Neural progenitor cell (in vitro differentiated cells): ENCODE data around the gene DSE. TPM values are rescaled to one million over a fixed set of nuclear protein-coding genes. Genes with fewer than 3 reads are reported as not detected.

Experiments
- DNase-seq: peaks from one replicate; pipeline ENCODE4 v3.0.0-alpha.2; 2016; ENCODE audit warnings: low spot score
- H2AFZ ChIP-seq: fragments of 200-600 bp; sonication (generic); replicated peaks from 2 replicates; pipeline ENCODE4 v1.6.1; 2016; ENCODE audit warnings: antibody characterized with exemption
- H3F3A ChIP-seq: fragments of 200-600 bp; sonication (generic); 2 replicates; pipeline ENCODE4 v1.6.1; 2016; ENCODE audit warnings: antibody characterized with exemption, low read depth
- H3K27ac ChIP-seq: fragments of 200-600 bp; sonication (generic); 2 replicates; pipeline ENCODE4 v1.5.1; 2016; ENCODE audit warnings: mild to moderate bottlenecking
- H3K27me3 ChIP-seq: fragments of 200-600 bp; sonication (generic); 2 replicates; pipeline ENCODE4 v1.6.1; 2016; ENCODE audit warnings: mild to moderate bottlenecking, moderate library complexity
- H3K36me3 ChIP-seq: fragments of 200-600 bp; sonication (generic); 2 replicates; pipeline ENCODE4 v1.5.1; 2016
- H3K4me1 ChIP-seq: fragments of 200-600 bp; sonication (generic); 2 replicates; pipeline ENCODE4 v1.6.1; 2016; ENCODE audit warnings: mixed run types
- H3K4me2 ChIP-seq: fragments of 200-600 bp; sonication (generic); 2 replicates; pipeline ENCODE4 v1.6.1; 2016
- H3K4me3 ChIP-seq: fragments of 200-600 bp; sonication (generic); 2 replicates; pipeline ENCODE4 v1.5.1; 2016
- H3K79me2 ChIP-seq: fragments of 200-600 bp; sonication (generic); 2 replicates; pipeline ENCODE4 v1.6.1; 2016; ENCODE audit warnings: low read depth
- H3K9ac ChIP-seq: fragments of 200-600 bp; sonication (generic); 2 replicates; pipeline ENCODE4 v1.6.1; 2016
- H3K9me3 ChIP-seq: fragments of 200-600 bp; sonication (generic); 2 replicates; pipeline ENCODE4 v1.5.1; 2016; ENCODE audit warnings: low read depth
- H4K20me1 ChIP-seq: fragments of 200-600 bp; sonication (generic); 2 replicates; pipeline ENCODE4 v1.6.1; 2016; ENCODE audit warnings: low read depth
- H3K27ac Mint-ChIP-seq: 3 replicates; pipeline ENCODE4 v1.8.0; 2021; ENCODE audit warnings: mixed read lengths
- H3K27me3 Mint-ChIP-seq: 2 replicates; pipeline ENCODE4 v1.8.0; 2022; ENCODE audit warnings: low read depth, mild to moderate bottlenecking, inconsistent platforms, moderate library complexity, mixed read lengths; ENCODE audit not compliant: insufficient read depth
- H3K36me3 Mint-ChIP-seq: 3 replicates; pipeline ENCODE4 v1.8.0; 2021; ENCODE audit warnings: mixed read lengths
- H3K4me1 Mint-ChIP-seq: 3 replicates; pipeline ENCODE4 v1.8.0; 2021; ENCODE audit warnings: mixed read lengths
- H3K4me3 Mint-ChIP-seq: 3 replicates; pipeline ENCODE4 v1.8.0; 2021; ENCODE audit warnings: mild to moderate bottlenecking, moderate library complexity, mixed read lengths
- H3K9me3 Mint-ChIP-seq: 3 replicates; pipeline ENCODE4 v1.8.0; 2020; ENCODE audit warnings: mixed read lengths
- EZH2 ChIP-seq: fragments of 200-600 bp; sonication (generic); IDR thresholded peaks from 2 replicates; pipeline ENCODE4 v1.6.1; 2017; ENCODE audit warnings: antibody characterized with exemption, mild to moderate bottlenecking, moderate library complexity
- EZH2phosphoT487 ChIP-seq: fragments of 200-600 bp; sonication (generic); IDR thresholded peaks from 2 replicates; pipeline ENCODE4 v1.6.1; 2017; ENCODE audit warnings: antibody characterized with exemption
- total RNA-seq: library from RNA; depleted of rRNA; stranded (reverse); fragments of >200 nt; gene quantifications from 2 replicates; pipeline ENCODE4 v1.2.3, GENCODE V29; 2015; ENCODE audit warnings: low replicate concordance
- TF ChIP-seq, protein P1 (sequence below): fragments of 200-600 bp; sonication (generic); IDR thresholded peaks from 2 replicates; pipeline ENCODE4 v1.5.1; 2017; ENCODE audit warnings: antibody characterized with exemption, mild to moderate bottlenecking

DSE gene
- total RNA-seq, 1 donor from 2014 or later, result 43.7 TPM

DNA sequence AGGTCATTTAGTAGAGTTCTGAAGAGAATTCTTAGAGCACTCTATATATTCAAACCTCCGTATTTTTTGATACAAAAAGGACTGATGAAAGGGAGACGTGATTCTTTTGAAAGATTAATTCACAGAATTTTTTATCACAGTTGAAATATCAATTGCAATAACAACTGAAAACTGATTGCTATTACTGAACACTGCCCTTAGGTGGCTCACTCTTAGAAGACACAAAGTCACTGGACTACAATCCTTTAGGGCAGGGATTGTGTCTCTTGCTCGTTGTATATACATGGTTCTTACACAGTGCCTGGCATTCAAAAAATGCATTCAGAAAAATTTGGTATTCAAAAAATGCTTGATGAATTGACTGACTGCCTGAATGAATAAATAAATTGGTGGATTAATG, 73.3 kb downstream of the DSE start:
- no peaks in the 10 kb centered on the region for H3K36me3 Mint-ChIP-seq
- H3K4me3 Mint-ChIP-seq, result no peak overlapping the region
- no peak overlapping the region for H2AFZ ChIP-seq
- H3K4me1 ChIP-seq, result peaks cover 16% of the 10 kb centered on the region
- H3K9ac ChIP-seq, result no peak overlapping the region
- H3K9me3 Mint-ChIP-seq, result no peaks in the 10 kb centered on the region
- no peaks in the 10 kb centered on the region for H3F3A ChIP-seq
- H3K27ac Mint-ChIP-seq, result no peak overlapping the region
- no peak for TF ChIP-seq EZH2phosphoT487
- TF ChIP-seq, protein P1, sequence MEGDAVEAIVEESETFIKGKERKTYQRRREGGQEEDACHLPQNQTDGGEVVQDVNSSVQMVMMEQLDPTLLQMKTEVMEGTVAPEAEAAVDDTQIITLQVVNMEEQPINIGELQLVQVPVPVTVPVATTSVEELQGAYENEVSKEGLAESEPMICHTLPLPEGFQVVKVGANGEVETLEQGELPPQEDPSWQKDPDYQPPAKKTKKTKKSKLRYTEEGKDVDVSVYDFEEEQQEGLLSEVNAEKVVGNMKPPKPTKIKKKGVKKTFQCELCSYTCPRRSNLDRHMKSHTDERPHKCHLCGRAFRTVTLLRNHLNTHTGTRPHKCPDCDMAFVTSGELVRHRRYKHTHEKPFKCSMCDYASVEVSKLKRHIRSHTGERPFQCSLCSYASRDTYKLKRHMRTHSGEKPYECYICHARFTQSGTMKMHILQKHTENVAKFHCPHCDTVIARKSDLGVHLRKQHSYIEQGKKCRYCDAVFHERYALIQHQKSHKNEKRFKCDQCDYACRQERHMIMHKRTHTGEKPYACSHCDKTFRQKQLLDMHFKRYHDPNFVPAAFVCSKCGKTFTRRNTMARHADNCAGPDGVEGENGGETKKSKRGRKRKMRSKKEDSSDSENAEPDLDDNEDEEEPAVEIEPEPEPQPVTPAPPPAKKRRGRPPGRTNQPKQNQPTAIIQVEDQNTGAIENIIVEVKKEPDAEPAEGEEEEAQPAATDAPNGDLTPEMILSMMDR, result peak; percentile 59
- H3K36me3 ChIP-seq, result no peaks in the 10 kb centered on the region
- DNase-seq, result peak; percentile 24
- H3K4me1 Mint-ChIP-seq, result peaks cover 21% of the 10 kb centered on the region
- H3K27me3 Mint-ChIP-seq, result no peaks in the 10 kb centered on the region
- no peak overlapping the region for H3K4me3 ChIP-seq
- no peaks in the 10 kb centered on the region for H3K79me2 ChIP-seq
- H3K27ac ChIP-seq, result no peak overlapping the region
- H3K27me3 ChIP-seq, result no peaks in the 10 kb centered on the region
- H4K20me1 ChIP-seq, result no peaks in the 10 kb centered on the region
- H3K9me3 ChIP-seq, result no peaks in the 10 kb centered on the region
- H3K4me2 ChIP-seq, result no peak overlapping the region

DNA sequence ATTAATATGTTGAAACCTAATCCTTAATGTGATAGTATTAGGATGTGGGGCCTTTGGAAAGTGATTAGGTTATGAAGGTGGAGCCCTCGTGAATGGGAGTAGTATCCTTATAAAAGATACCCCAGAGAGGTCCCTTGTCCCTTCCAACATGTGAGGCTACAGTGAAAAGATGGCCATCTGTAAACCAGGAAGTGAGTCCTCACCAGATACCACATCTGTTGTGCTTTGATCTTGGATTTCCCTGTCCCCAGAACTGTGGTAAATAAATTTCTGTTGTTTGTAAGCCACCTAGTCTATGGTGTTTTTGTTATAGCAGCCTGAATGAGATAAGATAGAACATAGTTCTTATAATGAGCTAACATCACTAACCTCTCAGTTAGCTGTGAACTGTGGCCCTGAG, 73.8 kb downstream of the DSE start:
- no peaks in the 10 kb centered on the region for H3K9me3 ChIP-seq
- TF ChIP-seq EZH2phosphoT487 (no peak), EZH2 (no peak)
- TF ChIP-seq, protein P1, result no peak
- no peaks in the 10 kb centered on the region for H3K27me3 ChIP-seq
- no peak overlapping the region for H2AFZ ChIP-seq
- H3K36me3 Mint-ChIP-seq, result no peaks in the 10 kb centered on the region
- no peaks in the 10 kb centered on the region for H4K20me1 ChIP-seq
- H3K79me2 ChIP-seq, result no peaks in the 10 kb centered on the region
- H3K4me1 Mint-ChIP-seq, result peaks cover 16% of the 10 kb centered on the region
- no peak overlapping the region for H3K4me3 Mint-ChIP-seq
- no peaks in the 10 kb centered on the region for H3F3A ChIP-seq
- no peaks in the 10 kb centered on the region for H3K9me3 Mint-ChIP-seq
- H3K4me2 ChIP-seq, result no peak overlapping the region
- peaks cover 11% of the 10 kb centered on the region for H3K4me1 ChIP-seq
- no peaks in the 10 kb centered on the region for H3K36me3 ChIP-seq
- no peak overlapping the region for H3K27ac ChIP-seq
- H3K9ac ChIP-seq, result no peak overlapping the region
- no peak for DNase-seq
- H3K27ac Mint-ChIP-seq, result no peak overlapping the region
- no peak overlapping the region for H3K4me3 ChIP-seq
- H3K27me3 Mint-ChIP-seq, result no peaks in the 10 kb centered on the region

DNA sequence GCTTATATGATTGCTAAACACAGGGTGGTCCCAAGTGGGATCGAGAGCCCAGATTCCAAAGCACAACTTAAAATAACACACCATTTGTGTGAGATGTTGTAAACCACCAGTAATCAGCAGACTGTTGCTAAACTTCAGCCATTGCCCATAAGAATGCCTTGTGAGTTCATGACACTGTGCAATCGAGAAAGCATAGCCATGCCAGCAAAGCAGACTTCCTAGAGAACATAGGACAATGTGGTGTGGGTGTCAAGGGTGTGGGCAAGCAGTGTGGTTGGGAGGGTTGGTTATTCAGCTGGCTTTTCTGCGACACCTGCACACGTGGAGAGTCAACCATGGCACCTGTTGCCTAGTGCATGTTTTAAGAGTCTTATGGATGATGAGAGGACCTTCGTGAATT, 74.4 kb downstream of the DSE start:
- no peak overlapping the region for H3K27ac Mint-ChIP-seq
- H3K27me3 Mint-ChIP-seq, result no peaks in the 10 kb centered on the region
- peak overlapping the region; percentile 49 for H3K4me3 Mint-ChIP-seq
- Histone ChIP-seq H3F3A (no peaks in the 10 kb centered on the region), H4K20me1 (no peaks in the 10 kb centered on the region), H3K36me3 (no peaks in the 10 kb centered on the region), H3K9ac (no peak overlapping the region), H3K27ac (no peak overlapping the region), H3K4me1 (peaks cover 9% of the 10 kb centered on the region), H3K9me3 (no peaks in the 10 kb centered on the region), H3K4me3 (no peak overlapping the region), H3K27me3 (no peaks in the 10 kb centered on the region), H2AFZ (no peak overlapping the region), H3K4me2 (no peak overlapping the region), H3K79me2 (no peaks in the 10 kb centered on the region)
- H3K4me1 Mint-ChIP-seq, result peaks cover 12% of the 10 kb centered on the region
- TF ChIP-seq EZH2 (no peak), EZH2phosphoT487 (no peak)
- TF ChIP-seq, protein P1, result no peak
- H3K36me3 Mint-ChIP-seq, result no peaks in the 10 kb centered on the region
- H3K9me3 Mint-ChIP-seq, result no peaks in the 10 kb centered on the region
- DNase-seq, result no peak

DNA sequence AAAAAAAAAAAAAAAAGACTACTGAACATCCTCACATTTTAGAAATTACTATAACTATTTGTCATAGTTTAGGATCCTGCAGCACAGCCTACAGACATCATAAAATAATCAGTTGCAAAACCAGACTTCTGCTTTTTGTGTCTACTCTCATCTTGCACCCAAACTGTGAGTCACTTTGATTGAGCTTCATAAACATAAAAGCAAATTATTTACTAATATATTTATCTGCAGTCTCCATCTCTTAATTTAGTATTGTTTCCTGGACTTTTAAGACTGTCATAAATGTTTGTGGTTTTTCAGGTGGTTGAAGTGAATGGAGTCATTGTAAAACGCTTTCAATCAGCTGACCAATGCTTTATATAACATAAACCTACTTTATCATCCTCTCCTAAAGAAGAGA, 75.7 kb downstream of the DSE start:
- no peak overlapping the region for H3K4me3 ChIP-seq
- no peaks in the 10 kb centered on the region for H4K20me1 ChIP-seq
- no peaks in the 10 kb centered on the region for H3K36me3 ChIP-seq
- no peaks in the 10 kb centered on the region for H3K9me3 ChIP-seq
- H3K4me2 ChIP-seq, result no peak overlapping the region
- H3K27me3 ChIP-seq, result no peaks in the 10 kb centered on the region
- Mint-ChIP-seq H3K36me3 (no peaks in the 10 kb centered on the region), H3K27me3 (no peaks in the 10 kb centered on the region), H3K4me3 (no peak overlapping the region), H3K27ac (no peak overlapping the region), H3K9me3 (no peaks in the 10 kb centered on the region), H3K4me1 (peaks cover 7% of the 10 kb centered on the region)
- peaks cover 9% of the 10 kb centered on the region for H3K4me1 ChIP-seq
- no peak overlapping the region for H2AFZ ChIP-seq
- TF ChIP-seq, protein P1, result no peak
- TF ChIP-seq EZH2, result no peak
- no peak for TF ChIP-seq EZH2phosphoT487
- DNase-seq, result no peak
- H3K27ac ChIP-seq, result no peak overlapping the region
- H3K79me2 ChIP-seq, result no peaks in the 10 kb centered on the region
- H3F3A ChIP-seq, result no peaks in the 10 kb centered on the region
- no peak overlapping the region for H3K9ac ChIP-seq
